Superior temporal gyrus (tissue), 1 donor: ENCODE data around the gene ESPL1.
"Not testable (repeated sequence)": the region's sequence is repeated elsewhere in the genome, so short reads cannot be mapped to it uniquely, and the experiment has no call there.

Experiments used
- DNase-seq: peaks from one replicate; pipeline ENCODE4 v3.0.0-alpha.2; 2016; ENCODE audit errors: extremely low spot score

ESPL1 gene

DNA sequence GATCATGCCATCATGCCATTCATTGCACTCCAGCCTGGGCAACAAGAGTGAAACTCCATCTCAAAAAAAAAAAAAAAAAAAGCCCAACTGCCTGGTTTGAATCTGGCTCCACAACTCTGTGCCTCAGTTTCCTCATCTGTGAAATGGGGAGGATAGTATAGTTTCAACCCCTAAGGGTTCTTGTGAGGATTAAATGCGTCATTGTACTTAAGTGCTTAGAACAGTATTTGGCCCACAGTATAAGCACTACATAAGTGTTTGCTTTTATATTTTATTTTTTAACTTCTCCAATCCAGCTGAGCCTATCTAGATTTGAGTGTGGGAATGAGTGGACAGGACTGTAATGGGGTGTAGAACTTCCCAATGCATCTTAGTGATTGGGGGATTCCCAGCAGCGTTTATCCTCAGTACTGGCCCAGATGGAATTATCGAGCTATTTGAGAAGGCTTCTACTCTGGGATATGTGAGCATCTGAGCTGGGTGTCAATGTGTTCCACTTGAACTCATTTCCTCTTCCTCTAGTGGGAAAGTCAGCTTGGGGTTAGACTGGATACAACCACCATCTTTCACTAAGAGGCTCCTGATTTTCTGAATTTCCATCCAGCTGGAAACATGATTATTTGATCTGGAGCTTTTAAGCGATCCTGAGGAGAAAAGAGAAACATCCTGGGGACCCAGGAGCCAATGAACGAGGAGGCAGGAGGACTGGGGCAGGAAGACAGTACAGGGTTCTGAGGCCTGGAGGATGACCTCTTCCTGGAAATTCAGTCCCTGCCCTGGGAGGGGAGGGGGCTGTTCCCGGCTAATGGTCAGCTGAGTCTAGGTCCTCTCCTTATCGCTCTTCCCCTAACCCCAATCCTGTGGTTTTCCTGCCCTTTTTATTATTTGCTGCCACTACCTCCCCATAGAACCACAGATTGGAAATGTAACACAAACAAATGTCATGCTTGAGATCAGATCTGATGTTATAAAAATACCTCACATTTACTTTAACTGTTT is 9.3 kb upstream of the ESPL1 start:
- no peak for DNase-seq

DNA sequence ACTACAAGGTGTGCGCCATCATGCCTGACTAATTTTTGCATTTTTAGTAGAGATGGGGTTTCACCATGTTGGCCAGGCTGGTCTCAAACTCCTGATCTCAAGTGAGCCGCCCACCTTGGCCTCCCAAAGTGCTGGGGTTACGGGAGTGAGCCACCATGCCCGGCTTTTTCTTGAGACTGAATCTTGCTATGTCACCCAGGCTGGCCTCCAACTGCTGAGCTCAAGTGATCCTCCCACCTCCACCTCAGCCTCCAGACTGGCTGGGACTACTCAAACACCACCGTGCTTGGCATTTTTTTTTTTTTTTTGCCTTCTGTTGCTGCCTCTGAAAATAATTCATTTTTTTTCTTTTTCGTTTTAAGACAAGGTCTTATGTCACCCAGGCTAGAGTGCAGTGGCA is 8.2 kb upstream of the ESPL1 start:
- no peak for DNase-seq

- no peak for DNase-seq
Measured at GRCh38 chr12:53265783-53266182, 2.3 kb upstream of the ESPL1 start.

DNA sequence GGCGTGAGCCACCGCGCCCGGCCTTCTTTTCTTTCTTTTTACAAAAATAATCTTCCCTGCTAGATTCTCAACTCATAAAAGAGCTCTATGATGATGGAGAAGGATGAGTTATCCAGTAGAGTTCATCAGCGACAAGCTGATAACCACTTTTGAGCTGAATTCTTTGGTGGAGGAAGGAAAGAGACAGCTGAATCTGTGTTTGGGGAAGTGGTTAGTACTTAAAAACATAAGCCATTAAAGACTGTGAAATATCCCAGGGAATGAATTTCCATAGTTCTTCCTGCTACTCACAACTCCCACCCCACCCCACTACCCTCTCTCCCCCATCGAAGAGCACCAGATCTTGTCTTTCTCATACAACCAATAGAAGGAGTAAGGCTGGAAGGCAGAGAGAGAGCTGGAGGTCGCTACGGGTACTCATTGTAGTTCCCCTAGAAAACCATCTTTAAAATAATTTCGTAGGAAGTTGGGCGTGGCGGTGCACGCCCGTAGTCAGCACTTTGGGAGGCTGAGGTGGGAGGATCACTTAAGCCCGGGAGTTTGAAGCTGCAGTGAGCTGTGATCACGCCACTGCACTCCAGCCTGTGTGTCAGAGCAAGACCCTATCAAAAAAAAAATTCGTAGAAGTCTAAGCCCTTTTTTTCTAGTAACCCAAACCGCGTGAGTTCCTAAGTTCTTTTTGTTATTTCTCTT is 647 bp upstream of the ESPL1 start:
- no peak for DNase-seq

- DNase-seq: no peak
Measured at GRCh38 chr12:53268630-53269562, 797 bp downstream of the ESPL1 start.

DNA sequence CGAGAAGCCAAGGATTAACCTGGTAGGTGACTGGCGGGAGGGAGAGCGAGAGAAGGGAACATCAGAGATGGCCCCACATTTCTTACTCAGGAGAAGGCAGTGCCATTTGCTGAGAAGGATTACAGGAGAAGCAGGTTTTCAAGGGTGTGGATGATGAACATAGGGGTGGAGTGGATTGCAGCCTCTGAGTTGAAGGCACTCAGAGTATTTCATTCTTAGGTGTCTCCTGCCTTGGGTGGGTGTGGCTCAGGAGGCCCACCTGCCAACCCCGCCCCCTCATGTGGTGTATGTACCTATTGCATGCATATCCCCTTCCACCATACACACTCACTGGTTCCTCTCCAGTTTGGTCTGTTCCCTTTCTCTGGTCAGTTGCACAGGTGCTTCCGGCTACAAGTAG is 6.3 kb downstream of the ESPL1 start:
- no peak for DNase-seq

DNA sequence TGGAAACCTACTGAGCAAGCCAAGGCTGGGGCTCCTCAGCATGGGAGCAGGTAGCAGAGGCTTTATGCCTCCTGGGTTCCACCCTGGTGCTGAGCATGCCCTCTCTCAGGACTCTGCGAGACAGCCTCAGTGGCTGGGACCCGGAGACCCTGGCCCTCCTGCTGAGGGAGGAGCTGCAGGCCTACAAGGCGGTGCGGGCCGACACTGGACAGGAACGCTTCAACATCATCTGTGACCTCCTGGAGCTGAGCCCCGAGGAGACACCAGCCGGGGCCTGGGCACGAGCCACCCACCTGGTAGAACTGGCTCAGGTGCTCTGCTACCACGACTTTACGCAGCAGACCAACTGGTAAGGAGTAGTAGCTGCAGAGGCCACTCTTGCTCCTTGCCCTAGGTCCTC is 8.4 kb downstream of the ESPL1 start:
- DNase-seq: no peak

DNA sequence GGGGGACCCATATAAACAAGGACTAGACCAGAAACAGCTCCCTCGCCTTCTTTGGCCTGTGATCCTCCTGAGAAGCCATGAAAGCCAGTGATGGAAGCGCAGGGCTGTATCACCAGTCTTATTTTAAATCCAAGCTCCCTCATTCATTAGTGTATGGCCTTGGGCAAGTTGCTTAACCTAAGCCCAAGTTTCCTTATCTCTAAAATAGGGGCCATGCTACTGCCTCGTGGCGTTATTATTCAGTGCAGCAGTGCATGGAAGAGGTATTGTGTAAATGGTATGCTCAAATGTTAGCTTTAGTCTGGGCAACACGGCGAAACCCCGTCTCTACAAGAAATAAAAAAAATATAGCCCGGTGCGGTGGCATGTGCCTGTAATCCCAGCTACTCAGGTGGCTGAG is 9.9 kb downstream of the ESPL1 start:
- DNase-seq: no peak

GRCh38 chr12:53279283-53279869 is 11.3 kb downstream of the ESPL1 start:
- DNase-seq: no peak

GRCh38 chr12:53279888-53280498 is 11.9 kb downstream of the ESPL1 start:
- no peak for DNase-seq

DNA sequence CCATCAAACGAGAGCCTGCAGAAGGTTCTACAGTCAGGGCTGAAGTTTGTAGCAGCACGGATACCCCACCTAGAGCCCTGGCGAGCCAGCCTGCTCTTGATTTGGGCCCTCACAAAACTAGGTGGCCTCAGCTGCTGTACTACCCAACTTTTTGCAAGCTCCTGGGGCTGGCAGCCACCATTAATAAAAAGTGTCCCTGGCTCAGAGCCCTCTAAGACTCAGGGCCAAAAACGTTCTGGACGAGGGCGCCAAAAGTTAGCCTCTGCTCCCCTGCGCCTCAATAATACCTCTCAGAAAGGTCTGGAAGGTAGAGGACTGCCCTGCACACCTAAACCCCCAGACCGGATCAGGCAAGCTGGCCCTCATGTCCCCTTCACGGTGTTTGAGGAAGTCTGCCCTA is 18.3 kb downstream of the ESPL1 start:
- no peak for DNase-seq

GRCh38 chr12:53287741-53288216 is 19.7 kb downstream of the ESPL1 start:
- DNase-seq: peak; percentile 78

DNA sequence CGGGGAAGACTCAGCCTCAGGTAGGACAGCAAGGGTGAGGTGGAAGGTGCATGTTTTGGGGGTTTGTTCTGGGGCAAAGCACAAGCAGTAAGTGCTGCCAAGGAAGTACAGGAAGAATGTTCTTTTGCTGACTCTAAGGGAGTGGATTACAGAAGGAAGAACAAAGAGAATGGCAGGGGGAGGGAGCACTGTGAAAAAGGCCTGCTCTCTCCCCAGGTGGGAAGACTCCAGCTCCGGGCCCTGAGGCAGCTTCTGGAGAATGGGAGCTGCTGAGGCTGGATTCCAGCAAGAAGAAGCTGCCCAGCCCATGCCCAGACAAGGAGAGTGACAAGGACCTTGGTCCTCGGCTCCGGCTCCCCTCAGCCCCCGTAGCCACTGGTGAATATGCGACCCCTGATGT is 20.2 kb downstream of the ESPL1 start:
- DNase-seq: no peak

DNA sequence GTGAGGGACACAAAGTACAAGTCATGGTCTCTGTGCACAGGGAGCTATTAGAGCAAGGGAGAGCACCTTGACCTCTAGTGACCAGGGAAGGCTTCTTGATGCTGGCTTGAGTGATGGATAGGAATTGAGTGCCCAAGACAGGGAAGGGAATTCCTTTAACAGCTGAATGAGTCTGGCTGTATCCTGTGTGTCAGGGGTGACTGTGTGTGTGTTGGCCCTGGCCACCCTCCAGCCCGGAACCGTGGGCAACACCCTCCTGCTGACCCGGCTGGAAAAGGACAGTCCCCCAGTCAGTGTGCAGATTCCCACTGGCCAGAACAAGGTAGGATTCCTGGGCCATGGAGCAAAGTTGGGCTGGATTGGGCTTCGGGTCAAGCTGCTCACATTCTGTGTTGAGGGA is 21.8 kb downstream of the ESPL1 start:
- DNase-seq: no peak

DNA sequence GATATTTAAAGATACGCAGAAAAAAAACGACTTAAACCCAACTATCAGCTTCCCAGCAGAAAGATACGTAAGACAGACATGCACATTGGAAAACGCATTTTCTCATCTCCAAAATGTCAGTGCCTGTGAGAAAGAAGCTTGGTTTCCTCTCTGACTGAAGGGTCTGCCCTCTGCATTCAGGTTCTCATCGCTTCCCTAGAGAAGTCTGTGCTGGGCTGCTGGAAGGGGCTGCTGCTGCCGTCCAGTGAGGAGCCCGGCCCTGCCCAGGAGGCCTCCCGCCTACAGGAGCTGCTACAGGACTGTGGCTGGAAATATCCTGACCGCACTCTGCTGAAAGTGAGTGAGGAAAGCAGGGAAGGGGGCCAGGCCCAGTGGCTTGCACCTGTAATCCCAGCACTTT is 22.6 kb downstream of the ESPL1 start:
- no peak for DNase-seq

DNA sequence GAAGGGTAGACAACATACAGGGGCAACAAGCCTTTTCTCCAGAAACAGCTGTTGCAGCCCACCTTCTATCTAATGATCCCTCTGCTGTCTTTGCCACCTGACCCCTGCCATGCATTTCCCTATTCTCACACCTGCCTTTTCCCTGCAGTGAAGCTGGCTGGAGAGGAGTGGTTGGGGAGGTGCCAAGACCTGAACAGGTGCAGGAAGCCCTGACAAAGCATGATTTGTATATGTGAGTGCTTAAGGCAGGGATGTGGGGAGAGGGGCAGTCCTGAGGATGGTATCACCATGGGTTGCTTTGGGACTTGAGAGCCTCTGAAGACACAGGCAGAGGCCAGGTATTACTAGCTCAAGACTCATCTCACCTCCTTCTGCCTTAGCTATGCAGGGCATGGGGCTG is 24.3 kb downstream of the ESPL1 start:
- DNase-seq: no peak

- peak; percentile 90 for DNase-seq
Measured at GRCh38 chr12:53295070-53295890, 27.2 kb downstream of the ESPL1 start, which contains the start of gene PFDN5. Gene PFDN5 (plus strand): TSS chr12:53295542. CDS start chr12:53295568, 26 bp downstream.

- DNase-seq: no peak
Measured at GRCh38 chr12:53295891-53296219, 27.8 kb downstream of the ESPL1 start.

- DNase-seq: not testable (repeated sequence)
Measured at GRCh38 chr12:53297106-53297505, 29.0 kb downstream of the ESPL1 start.

GRCh38 chr12:53298164-53298563 is 30.1 kb downstream of the ESPL1 start:
- DNase-seq: no peak
